Measurements from ENCODE around the gene DOCK3.

DOCK3 gene

GRCh38 chr3:51429138-51429537 lies 754.4 kb downstream of the DOCK3 start:
- in situ Hi-C loops (cut with HindIII; ENCODE audit: low sequenced_read_pairs) = no loop called here
